CD4-positive, alpha-beta T cell treated with Interferon alpha-2 for 1 hour (primary cell): Measurements from ENCODE around the gene SARNP.

Experiments
- DNase-seq, 2 donors: peaks; one replicate each; pipeline ENCODE4 v3.0.0-alpha.2; 2020 to 2022

SARNP gene

GRCh38 chr12:55721601-55722213 lies 95.8 kb downstream of the SARNP start:
- DNase-seq, result no peak

GRCh38 chr12:55720894-55721444 lies 96.6 kb downstream of the SARNP start:
- no peak for DNase-seq

- no peak for DNase-seq
These were observed 97.4 kb downstream of the SARNP start, which contains the start of gene RDH5 for GRCh38 chr12:55720071-55720564. RDH5 (plus strand) TSS chr12:55720393; CDS start chr12:55721185, 792 bp downstream.

DNA sequence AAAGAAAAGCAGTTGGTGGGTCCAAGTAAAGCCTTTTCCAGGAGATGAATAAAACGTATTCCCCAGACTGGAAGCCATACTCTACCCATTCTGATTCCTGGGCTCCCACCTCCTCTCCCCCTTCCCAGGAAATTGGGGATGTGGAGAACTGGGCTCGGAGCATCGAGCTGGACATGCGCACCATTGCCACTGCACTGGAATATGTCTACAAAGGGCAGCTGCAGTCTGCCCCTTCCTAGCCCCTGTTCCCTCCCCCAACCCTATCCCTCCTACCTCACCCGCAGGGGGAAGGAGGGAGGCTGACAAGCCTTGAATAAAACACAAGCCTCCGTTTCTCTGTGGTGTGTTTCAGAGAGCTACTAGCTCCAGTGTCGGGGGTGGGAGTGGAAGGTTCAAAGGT lies 98.2 kb downstream of the SARNP start:
- no peak for DNase-seq

GRCh38 chr12:55718624-55719275 lies 98.8 kb downstream of the SARNP start:
- DNase-seq, result no peak

GRCh38 chr12:55718015-55718414 lies 99.5 kb downstream of the SARNP start:
- no peak for DNase-seq

DNA sequence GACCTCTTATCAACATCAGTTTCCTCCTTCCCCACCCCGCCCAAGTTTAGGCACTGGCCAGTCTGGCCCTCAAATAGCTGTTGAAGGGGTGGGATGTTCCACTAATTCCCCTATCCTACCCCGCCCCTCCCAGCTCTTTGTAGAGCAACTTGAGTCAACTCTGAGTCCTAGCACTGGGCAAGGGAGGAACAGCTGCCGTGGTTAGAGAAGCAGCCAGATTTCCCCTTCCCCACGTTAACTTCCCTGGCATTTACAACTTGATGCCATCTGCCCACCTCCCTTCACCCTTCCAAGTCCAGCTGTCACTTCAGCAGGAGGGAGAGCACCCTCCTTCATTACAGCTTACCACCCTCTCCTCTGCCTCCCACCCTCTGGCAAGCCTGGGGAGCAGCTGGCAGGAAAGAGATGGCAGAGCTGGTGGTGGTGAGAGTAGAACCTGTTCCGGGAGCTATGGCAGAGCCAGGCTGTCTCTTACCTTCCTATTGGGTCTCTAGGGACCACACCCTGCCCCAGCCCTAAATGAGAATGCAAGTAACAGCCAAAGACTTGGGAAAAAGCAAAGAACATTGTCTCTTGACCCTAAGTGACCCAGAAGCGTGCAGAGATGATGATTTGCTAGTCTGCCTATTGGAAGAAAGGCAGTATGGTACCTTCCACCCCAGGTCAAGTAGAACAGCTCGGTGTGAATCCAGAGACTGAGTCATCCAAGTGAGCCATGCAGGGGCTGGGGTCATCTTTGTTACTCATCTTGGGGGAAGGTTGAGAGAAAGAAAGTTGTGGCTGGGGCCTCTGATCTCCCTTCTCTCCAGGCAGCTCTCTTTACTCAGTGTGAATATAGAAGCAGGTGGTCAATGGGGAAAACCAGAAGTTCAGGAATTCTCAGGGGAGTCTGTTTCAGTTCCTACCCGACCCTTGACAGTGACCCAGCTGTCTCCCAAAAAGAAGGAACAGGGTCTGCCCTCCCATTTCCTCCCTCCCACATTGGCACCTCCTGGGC lies 100.2 kb downstream of the SARNP start:
- no peak for DNase-seq

DNA sequence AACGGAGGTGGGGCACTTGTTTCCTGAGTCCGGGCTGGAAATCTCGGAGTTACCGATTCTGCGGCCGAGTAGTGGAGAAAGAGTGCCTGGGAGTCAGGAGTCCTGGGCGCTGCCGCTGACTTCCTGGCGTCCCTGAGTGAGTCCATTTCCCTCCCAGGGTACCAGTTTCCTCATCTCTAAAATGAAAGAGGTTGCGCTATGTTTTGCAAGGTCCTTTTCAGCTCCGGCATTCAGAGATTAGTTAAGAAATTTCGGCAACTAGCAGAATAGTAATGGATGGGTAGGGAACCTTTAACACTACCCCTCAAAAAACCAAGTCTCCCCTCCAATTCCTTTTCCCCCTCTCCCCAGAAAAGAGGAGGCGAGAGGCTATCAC lies 101.0 kb downstream of the SARNP start:
- DNase-seq, result no peak

DNA sequence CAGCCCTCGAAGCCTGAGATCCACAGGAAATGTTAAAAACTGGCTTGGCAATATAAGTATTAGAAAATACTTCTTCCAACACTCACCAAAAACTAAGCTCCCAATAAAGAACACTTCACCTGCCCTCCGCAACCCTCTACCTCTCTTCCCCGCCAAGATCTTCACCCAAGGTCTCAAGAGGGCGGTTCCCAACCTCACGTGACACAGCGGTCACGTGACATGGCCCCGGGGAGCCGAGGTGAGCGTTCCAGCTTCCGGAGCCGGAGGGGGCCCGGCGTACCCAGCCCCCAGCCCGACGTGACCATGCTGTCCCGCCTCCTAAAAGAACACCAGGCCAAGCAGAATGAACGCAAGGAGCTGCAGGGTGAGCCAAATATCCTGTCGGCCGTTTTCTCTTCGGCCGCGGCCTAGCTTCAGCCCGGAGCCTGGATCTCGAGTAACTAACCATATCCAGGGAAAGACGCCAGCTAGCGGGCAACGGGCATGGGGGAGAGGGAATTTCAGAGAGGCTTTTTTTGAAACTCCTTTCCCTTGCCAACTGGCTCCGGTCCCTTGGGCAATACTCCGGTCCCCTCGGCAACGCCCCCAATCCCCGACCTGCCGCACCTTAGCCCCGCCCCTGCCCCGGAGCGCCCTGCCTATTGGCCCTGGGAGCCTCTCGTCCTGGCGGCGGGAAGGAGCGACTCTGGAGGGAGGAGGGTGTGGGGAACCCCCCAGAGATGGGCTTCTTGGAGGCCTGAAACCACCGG lies 101.5 kb downstream of the SARNP start, which contains the start of gene BLOC1S1:
Gene BLOC1S1 (plus strand): TSS at position 214 of the 749 bp plus-strand sequence. CDS start 6 bp downstream, at position 220.
- peak; percentile 88 to 92 for DNase-seq

DNA sequence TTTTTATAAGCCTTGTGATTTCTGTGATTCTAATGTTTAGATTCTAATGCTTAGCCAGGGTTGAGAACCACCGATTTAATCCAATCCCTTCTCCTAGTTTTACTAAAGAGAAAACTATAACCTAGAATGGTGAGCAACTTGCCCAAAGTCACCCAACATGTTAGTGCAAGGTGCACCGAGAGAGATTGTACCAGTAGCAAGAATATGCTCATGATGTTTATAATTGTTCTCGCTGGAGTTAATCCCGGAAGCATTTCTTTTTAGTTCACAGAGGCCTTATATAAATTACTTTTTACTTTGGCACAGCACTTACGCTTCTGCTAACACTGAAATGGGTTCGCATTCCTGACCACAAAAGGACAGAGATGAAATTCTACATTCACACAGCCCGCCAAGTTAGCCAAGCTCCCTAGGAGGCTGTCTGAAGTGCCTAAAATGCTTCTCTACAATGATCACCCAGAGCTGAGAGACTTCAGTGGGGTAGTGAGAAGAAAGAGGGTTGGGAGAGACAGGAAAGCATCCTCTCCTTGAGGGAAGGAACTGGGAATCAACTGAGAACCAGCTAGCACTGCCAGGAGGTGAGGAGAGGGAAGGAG lies 102.3 kb downstream of the SARNP start:
- DNase-seq, result no peak

DNA sequence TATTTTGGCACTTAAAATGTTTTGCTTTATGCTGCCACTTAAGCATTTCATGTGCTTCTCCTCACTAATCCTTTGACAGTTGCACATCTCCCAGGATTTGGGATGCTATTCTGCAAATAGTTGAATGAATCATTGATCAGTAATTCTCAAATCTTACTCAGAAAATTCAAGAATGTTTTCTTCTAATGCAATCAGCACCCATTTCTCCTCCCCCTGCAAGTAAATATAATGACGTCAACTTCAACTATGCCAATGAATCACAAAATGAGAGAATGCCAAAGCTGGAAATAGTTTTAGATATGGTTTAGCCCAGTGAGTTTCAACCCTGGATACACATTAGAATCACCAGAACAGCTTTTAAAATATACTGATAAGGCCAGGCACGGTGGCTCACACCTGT lies 103.8 kb downstream of the SARNP start:
- DNase-seq, result no peak

DNA sequence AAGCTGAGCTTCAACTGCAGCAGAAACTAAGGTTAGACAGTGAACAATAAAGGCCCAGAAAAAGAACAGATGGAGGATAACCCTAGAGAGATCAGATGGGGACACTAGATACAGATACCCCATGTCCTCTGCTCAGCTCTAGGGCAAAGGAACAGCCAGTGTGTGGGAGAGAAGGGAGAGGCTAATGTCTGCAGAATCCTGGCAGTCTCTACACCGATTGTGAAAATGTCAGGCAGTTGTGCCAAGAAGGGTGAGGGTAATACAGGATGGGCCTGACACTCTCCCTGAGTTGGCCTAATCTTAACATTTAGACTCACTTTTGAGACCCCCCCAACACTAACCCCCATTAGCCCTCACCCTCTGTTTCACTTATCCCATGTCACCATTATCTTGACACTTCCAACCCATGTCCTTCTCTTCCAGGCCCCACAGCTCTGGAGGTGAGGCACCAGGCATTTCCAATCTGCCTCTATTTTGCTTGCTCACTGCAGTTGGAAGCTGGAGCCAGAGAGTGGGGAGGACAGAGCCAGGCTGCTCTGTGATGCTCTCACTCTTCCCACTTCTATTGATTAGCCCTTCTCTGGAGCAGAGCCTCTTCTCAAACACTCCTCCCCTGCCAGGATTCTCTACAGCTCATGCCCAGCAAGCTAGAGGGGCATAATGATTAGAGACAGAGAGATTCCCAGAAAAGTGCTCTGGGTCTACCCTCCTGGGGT lies 104.7 kb downstream of the SARNP start:
- no peak for DNase-seq

GRCh38 chr12:55711786-55712553 lies 105.6 kb downstream of the SARNP start:
- DNase-seq, result no peak

- DNase-seq, result no peak
These were observed 108.8 kb downstream of the SARNP start for GRCh38 chr12:55708695-55709233.

- peak; percentile 37 to 67 for DNase-seq
These were observed 109.5 kb downstream of the SARNP start, which contains the start of gene ITGA7 for GRCh38 chr12:55707841-55708694. ITGA7 (minus strand) TSS chr12:55707904; CDS start chr12:55707682, 222 bp downstream.
